Mesothelial cell of epicardium (in vitro differentiated cells): ENCODE measurements around the gene MMP10. TPM values are rescaled to one million over a fixed set of nuclear protein-coding genes. Genes with fewer than 3 reads are reported as not detected.

Experiments
- DNase-seq, 2 experiments: peaks; one replicate each; pipeline ENCODE4 v3.0.0; 2021; ENCODE audit warnings: low spot score in 2 of 2; ENCODE audit not compliant: unreplicated experiment in 2 of 2
- H3K27ac Mint-ChIP-seq: 2 replicates; pipeline ENCODE4 v1.8.0; 2021; ENCODE audit warnings: mixed read lengths
- H3K27me3 Mint-ChIP-seq: 2 replicates; pipeline ENCODE4 v1.8.0; 2021; ENCODE audit warnings: low read depth, mixed read lengths
- H3K36me3 Mint-ChIP-seq: 2 replicates; pipeline ENCODE4 v1.8.0; 2021; ENCODE audit warnings: mixed read lengths
- H3K4me1 Mint-ChIP-seq: 2 replicates; pipeline ENCODE4 v1.8.0; 2021; ENCODE audit warnings: mixed read lengths
- H3K4me3 Mint-ChIP-seq: 2 replicates; pipeline ENCODE4 v1.8.0; 2021; ENCODE audit warnings: mild to moderate bottlenecking, moderate library complexity, mixed read lengths
- H3K9me3 Mint-ChIP-seq: 2 replicates; pipeline ENCODE4 v1.8.0; 2021; ENCODE audit warnings: mixed read lengths
- CTCF ChIP-seq: fragments of 200-600 bp; sonication (generic); IDR thresholded peaks from one replicate; pipeline ENCODE4 v1.5.0; 2021; ENCODE audit warnings: antibody characterized with exemption; ENCODE audit not compliant: unreplicated experiment
- total RNA-seq: library from RNA; stranded (reverse); gene quantifications from 3 replicates; pipeline ENCODE4 v1.2.1, GENCODE V29; 2021

Gene MMP10
- total RNA-seq, 1 donor from 2014 or later = not detected

- Mint-ChIP-seq H3K9me3 (peaks cover 13% of the 10 kb centered on the region), H3K4me3 (no peak overlapping the region), H3K27ac (no peak overlapping the region), H3K4me1 (peaks cover 20% of the 10 kb centered on the region), H3K27me3 (no peaks in the 10 kb centered on the region), H3K36me3 (no peaks in the 10 kb centered on the region)
- DNase-seq = no peak
- no peak for TF ChIP-seq CTCF
These were observed 2.6 kb upstream of the MMP10 start for GRCh38 chr11:102783016-102783415.

DNA sequence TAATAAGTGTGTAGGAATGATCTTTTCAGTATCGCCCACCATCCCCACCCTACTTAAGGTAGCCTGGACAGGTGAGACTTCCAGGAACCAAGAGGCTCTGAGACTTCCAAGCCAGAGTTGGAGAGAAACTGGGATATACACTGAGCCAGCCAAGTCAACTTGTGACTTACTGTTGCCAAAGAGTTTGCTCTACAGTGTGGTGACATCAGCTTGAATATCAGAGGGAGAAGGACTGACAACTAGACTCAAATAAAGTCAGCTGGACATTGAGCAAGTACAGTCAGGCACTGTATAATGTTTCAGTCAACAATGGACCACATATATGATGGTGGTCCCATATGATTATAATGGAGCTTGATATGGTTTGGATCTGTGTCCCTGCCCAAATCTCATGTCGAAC lies 1.2 kb upstream of the MMP10 start:
- H3K4me3 Mint-ChIP-seq = no peak overlapping the region
- H3K4me1 Mint-ChIP-seq = peaks cover 19% of the 10 kb centered on the region
- no peak overlapping the region for H3K27ac Mint-ChIP-seq
- peaks cover 13% of the 10 kb centered on the region for H3K9me3 Mint-ChIP-seq
- TF ChIP-seq CTCF = no peak
- H3K36me3 Mint-ChIP-seq = no peaks in the 10 kb centered on the region
- no peaks in the 10 kb centered on the region for H3K27me3 Mint-ChIP-seq
- DNase-seq = no peak

DNA sequence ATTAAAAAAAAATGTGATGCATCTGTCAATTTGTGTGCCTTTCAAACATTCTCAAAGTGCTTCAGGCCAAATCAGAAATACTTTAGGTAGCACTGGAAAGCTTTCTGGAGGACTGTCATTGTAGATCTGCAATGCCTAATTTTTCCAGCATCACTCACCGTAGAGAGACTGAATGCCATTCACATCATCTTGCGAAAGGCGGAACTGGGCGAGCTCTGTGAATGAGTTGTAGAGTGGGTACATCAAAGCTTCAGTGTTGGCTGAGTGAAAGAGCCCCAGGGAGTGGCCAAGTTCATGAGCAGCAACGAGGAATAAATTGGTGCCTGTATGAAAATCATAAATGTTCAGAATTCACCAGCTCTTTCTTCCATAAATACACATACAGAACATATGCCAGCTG lies 4.0 kb downstream of the MMP10 start:
- Mint-ChIP-seq H3K4me1 (peaks cover 19% of the 10 kb centered on the region), H3K27ac (no peak overlapping the region), H3K36me3 (no peaks in the 10 kb centered on the region), H3K4me3 (no peak overlapping the region), H3K27me3 (no peaks in the 10 kb centered on the region), H3K9me3 (peaks cover 4% of the 10 kb centered on the region)
- DNase-seq = no peak
- no peak for TF ChIP-seq CTCF

DNA sequence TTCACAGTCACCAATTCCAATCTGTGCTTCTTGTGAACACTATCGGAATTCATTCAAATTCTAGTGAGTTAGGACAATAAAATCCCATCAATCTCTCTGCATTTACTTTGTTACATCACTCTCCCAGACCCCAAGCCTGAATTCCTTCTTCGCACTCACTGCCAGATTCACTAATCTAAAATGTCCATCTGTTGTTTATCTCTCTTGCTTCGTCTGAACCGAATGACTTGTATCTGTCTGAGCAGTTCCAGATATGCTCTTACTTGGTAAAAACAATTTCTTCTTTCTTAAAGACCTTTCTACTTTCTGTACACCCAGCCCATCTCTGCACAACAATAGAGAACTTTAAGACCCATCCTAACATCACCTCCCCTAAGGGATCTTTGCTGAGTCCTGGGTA lies 7.0 kb downstream of the MMP10 start:
- Mint-ChIP-seq H3K9me3 (no peaks in the 10 kb centered on the region), H3K27ac (no peak overlapping the region), H3K27me3 (no peaks in the 10 kb centered on the region), H3K4me1 (peaks cover 10% of the 10 kb centered on the region), H3K36me3 (no peaks in the 10 kb centered on the region), H3K4me3 (no peak overlapping the region)
- no peak for DNase-seq
- TF ChIP-seq CTCF = no peak

- no peak overlapping the region for H3K4me3 Mint-ChIP-seq
- H3K9me3 Mint-ChIP-seq = peaks cover 4% of the 10 kb centered on the region
- peaks cover 10% of the 10 kb centered on the region for H3K4me1 Mint-ChIP-seq
- H3K36me3 Mint-ChIP-seq = no peaks in the 10 kb centered on the region
- H3K27me3 Mint-ChIP-seq = no peaks in the 10 kb centered on the region
- TF ChIP-seq CTCF = no peak
- DNase-seq = no peak
- H3K27ac Mint-ChIP-seq = no peak overlapping the region
These were observed 9.1 kb downstream of the MMP10 start for GRCh38 chr11:102771351-102771750.

GRCh38 chr11:102770191-102770590 lies 10.2 kb downstream of the MMP10 start:
- H3K4me1 Mint-ChIP-seq = peaks cover 14% of the 10 kb centered on the region
- H3K4me3 Mint-ChIP-seq = no peak overlapping the region
- peaks cover 4% of the 10 kb centered on the region for H3K9me3 Mint-ChIP-seq
- DNase-seq = no peak
- no peak overlapping the region for H3K27ac Mint-ChIP-seq
- no peaks in the 10 kb centered on the region for H3K27me3 Mint-ChIP-seq
- TF ChIP-seq CTCF = no peak
- H3K36me3 Mint-ChIP-seq = no peaks in the 10 kb centered on the region
